ENCODE measurements around the gene SLC17A9. TPM values are rescaled to one million over a fixed set of nuclear protein-coding genes. Genes with fewer than 3 reads are reported as not detected.

SLC17A9 gene
- total and polyA plus RNA-seq, 2 donors (not counting 1 experiment from before 2014, with no cell fraction given), result 33.0 to 141 TPM

DNA sequence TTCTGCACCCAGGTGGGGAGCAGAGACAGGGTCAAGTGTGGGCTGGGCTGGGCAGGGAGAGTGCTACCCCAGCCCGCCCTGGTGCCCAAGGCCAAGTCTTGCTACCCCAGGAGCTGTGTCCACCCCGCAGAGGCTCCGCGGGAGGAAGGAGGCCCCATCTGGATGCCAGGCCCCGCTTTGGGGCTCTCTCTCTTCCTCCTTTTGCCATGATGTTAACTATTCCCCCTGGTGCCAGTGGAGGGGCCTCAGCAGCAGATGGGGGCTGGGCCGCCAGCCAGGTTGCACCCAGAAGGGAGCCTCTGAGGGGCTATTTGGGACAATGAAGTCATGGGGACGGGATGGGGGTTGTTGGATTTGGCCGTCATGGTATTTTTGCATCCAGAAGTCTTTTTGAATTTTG, 9.3 kb downstream of the SLC17A9 start:
- H3K4me1 ChIP-seq (ENCODE audit: control insufficient read depth in 2 of 2, insufficient read depth in 2 of 2, low read length in 2 of 2), result peaks cover 7 to 15% of the 10 kb centered on the region in 2 donors
- ChIA-PET CTCF (interaction anchor here (1.2 kb wide), 1 partner anchor 11 kb away, joined by 4 read pairs; no protein-coding TSS in a partner anchor), POLR2A (no interaction called here)
- Mint-ChIP-seq H3K9me3 (ENCODE audit: insufficient read depth) (no peaks in the 10 kb centered on the region), H3K27ac (no peak overlapping the region), H3K4me3 (no peak overlapping the region), H3K4me1 (peaks cover 13% of the 10 kb centered on the region), H3K27me3 (no peaks in the 10 kb centered on the region)
- H3K9me3 ChIP-seq (ENCODE audit: control extremely low read depth in 1 of 3, control insufficient read depth in 2 of 3, insufficient read depth in 1 of 3, low read length in 2 of 3), result no peaks in the 10 kb centered on the region
- no peak overlapping the region for H3K9ac ChIP-seq (ENCODE audit: low read length)
- peaks cover 0 to 54% of the 10 kb centered on the region in 2 experiments for H3K36me3 ChIP-seq (replicated peaks in 1 of 2; ENCODE audit: control extremely low read depth in 1 of 2, control insufficient read depth in 1 of 2, extremely low read depth in 1 of 2, insufficient read depth in 2 of 2, low read length in 1 of 2)
- peaks cover 53% of the 10 kb centered on the region for H4K20me1 ChIP-seq (ENCODE audit: control insufficient read depth, insufficient read depth, low read length, poor library complexity, severe bottlenecking)
- intact Hi-C loops (cut with micrococcal nuclease), result no loop called here
- no peak for TF ChIP-seq EZH2 (IDR thresholded peaks at IDR 0.05; ENCODE audit: borderline replicate concordance, insufficient read depth, low read depth, low read length, poor library complexity, severe bottlenecking)
- TF ChIP-seq, protein P1, sequence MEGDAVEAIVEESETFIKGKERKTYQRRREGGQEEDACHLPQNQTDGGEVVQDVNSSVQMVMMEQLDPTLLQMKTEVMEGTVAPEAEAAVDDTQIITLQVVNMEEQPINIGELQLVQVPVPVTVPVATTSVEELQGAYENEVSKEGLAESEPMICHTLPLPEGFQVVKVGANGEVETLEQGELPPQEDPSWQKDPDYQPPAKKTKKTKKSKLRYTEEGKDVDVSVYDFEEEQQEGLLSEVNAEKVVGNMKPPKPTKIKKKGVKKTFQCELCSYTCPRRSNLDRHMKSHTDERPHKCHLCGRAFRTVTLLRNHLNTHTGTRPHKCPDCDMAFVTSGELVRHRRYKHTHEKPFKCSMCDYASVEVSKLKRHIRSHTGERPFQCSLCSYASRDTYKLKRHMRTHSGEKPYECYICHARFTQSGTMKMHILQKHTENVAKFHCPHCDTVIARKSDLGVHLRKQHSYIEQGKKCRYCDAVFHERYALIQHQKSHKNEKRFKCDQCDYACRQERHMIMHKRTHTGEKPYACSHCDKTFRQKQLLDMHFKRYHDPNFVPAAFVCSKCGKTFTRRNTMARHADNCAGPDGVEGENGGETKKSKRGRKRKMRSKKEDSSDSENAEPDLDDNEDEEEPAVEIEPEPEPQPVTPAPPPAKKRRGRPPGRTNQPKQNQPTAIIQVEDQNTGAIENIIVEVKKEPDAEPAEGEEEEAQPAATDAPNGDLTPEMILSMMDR (IDR thresholded peaks at IDR 0.05), result no peak
- H2AFZ ChIP-seq (ENCODE audit: insufficient read depth, low read depth, low read length, poor library complexity, severe bottlenecking), result no peak overlapping the region
- WGBS (ENCODE audit: insufficient coverage), result 91% methylated on average over 8 of the region's 8 CpGs
- ATAC-seq (ENCODE audit: low read depth) (no peak), DNase-seq (no peak)
- no peak overlapping the region for H3K4me3 ChIP-seq (ENCODE audit: control extremely low read depth in 1 of 5, extremely low read depth in 1 of 5, insufficient read depth in 1 of 5, low read depth in 2 of 5, low read length in 4 of 5)
- no peaks in the 10 kb centered on the region for H3K27me3 ChIP-seq (replicated peaks in 1 of 4; ENCODE audit: control extremely low read depth in 1 of 4, control insufficient read depth in 3 of 4, insufficient read depth in 4 of 4, low read length in 3 of 4)
- no peak overlapping the region for H3K27ac ChIP-seq (ENCODE audit: low read length in 2 of 2)
- peaks cover 43% of the 10 kb centered on the region for H3K79me2 ChIP-seq (ENCODE audit: control insufficient read depth, insufficient read depth, low read length)
- no peak overlapping the region for H3K4me2 ChIP-seq (replicated peaks; ENCODE audit: low read depth, low read length, poor library complexity, severe bottlenecking)

GRCh38 chr20:62962221-62962879, 9.8 kb downstream of the SLC17A9 start:
- Mint-ChIP-seq H3K27me3 (no peaks in the 10 kb centered on the region), H3K4me1 (peaks cover 13% of the 10 kb centered on the region), H3K9me3 (ENCODE audit: insufficient read depth) (no peaks in the 10 kb centered on the region), H3K4me3 (no peak overlapping the region), H3K27ac (no peak overlapping the region)
- H3K27ac ChIP-seq (ENCODE audit: low read length in 2 of 2), result no peak overlapping the region
- H3K4me3 ChIP-seq (ENCODE audit: control extremely low read depth in 1 of 5, extremely low read depth in 1 of 5, insufficient read depth in 1 of 5, low read depth in 2 of 5, low read length in 4 of 5), result no peak overlapping the region
- intact Hi-C loops (cut with micrococcal nuclease), result no loop called here
- H3K79me2 ChIP-seq (ENCODE audit: control insufficient read depth, insufficient read depth, low read length), result peaks cover 37% of the 10 kb centered on the region
- DNase-seq (no peak), ATAC-seq (ENCODE audit: low read depth) (no peak)
- ChIA-PET POLR2A (no interaction called here), CTCF (interaction anchor here (1.2 kb wide), 1 partner anchor 10 kb away, joined by 4 read pairs; no protein-coding TSS in a partner anchor)
- no peak overlapping the region for H3K9ac ChIP-seq (ENCODE audit: low read length)
- TF ChIP-seq, protein P1 (IDR thresholded peaks at IDR 0.05), result no peak
- no peak for TF ChIP-seq EZH2 (IDR thresholded peaks at IDR 0.05; ENCODE audit: borderline replicate concordance, insufficient read depth, low read depth, low read length, poor library complexity, severe bottlenecking)
- H3K9me3 ChIP-seq (ENCODE audit: control extremely low read depth in 1 of 3, control insufficient read depth in 2 of 3, insufficient read depth in 1 of 3, low read length in 2 of 3), result no peaks in the 10 kb centered on the region
- H4K20me1 ChIP-seq (ENCODE audit: control insufficient read depth, insufficient read depth, low read length, poor library complexity, severe bottlenecking), result peaks cover 47% of the 10 kb centered on the region
- WGBS (ENCODE audit: insufficient coverage), result 98% methylated on average over 27 of the region's 30 CpGs
- H3K36me3 ChIP-seq (replicated peaks in 1 of 2; ENCODE audit: control extremely low read depth in 1 of 2, control insufficient read depth in 1 of 2, extremely low read depth in 1 of 2, insufficient read depth in 2 of 2, low read length in 1 of 2), result peaks cover 0 to 49% of the 10 kb centered on the region in 2 experiments
- no peak overlapping the region for H2AFZ ChIP-seq (ENCODE audit: insufficient read depth, low read depth, low read length, poor library complexity, severe bottlenecking)
- H3K27me3 ChIP-seq (replicated peaks in 1 of 4; ENCODE audit: control extremely low read depth in 1 of 4, control insufficient read depth in 3 of 4, insufficient read depth in 4 of 4, low read length in 3 of 4), result no peaks in the 10 kb centered on the region
- no peak overlapping the region for H3K4me2 ChIP-seq (replicated peaks; ENCODE audit: low read depth, low read length, poor library complexity, severe bottlenecking)
- H3K4me1 ChIP-seq (ENCODE audit: control insufficient read depth in 2 of 2, insufficient read depth in 2 of 2, low read length in 2 of 2), result peaks cover 7 to 15% of the 10 kb centered on the region in 2 donors

Data from B cell (primary cell).